GM21360 (cell line): ENCODE results near the gene SPDYC.
"Not testable (repeated sequence)": the region's sequence is repeated elsewhere in the genome, so short reads cannot be mapped to it uniquely, and the experiment has no call there.

Experiments used
- ATAC-seq: cut with Tn5 transposase; IDR thresholded peaks from one replicate; pipeline ENCODE4 v1.9.1; 2021; ENCODE audit warnings: mild to moderate bottlenecking, moderate library complexity; ENCODE audit not compliant: unreplicated experiment

The SPDYC gene

DNA sequence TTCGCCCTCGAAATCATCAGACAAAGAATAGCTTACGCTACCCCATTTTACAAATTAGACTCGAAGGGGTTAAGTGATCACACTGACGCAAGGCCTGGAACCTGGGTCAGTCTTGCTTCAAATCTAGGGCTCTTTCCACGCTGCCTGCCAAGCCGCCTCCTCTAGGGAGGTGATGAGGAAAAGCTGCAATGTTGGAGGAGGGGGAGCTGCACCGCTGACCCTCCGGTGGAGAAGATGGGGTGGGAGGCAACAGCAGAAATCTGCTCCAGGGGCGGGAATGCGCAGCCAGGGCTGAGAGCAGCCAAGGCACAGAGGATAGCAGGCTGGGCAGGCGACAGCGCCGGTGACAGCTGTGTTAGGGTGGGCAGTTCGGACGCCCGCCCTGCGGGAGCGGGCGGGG is 36.3 kb upstream of the SPDYC start:
- ATAC-seq = no peak

DNA sequence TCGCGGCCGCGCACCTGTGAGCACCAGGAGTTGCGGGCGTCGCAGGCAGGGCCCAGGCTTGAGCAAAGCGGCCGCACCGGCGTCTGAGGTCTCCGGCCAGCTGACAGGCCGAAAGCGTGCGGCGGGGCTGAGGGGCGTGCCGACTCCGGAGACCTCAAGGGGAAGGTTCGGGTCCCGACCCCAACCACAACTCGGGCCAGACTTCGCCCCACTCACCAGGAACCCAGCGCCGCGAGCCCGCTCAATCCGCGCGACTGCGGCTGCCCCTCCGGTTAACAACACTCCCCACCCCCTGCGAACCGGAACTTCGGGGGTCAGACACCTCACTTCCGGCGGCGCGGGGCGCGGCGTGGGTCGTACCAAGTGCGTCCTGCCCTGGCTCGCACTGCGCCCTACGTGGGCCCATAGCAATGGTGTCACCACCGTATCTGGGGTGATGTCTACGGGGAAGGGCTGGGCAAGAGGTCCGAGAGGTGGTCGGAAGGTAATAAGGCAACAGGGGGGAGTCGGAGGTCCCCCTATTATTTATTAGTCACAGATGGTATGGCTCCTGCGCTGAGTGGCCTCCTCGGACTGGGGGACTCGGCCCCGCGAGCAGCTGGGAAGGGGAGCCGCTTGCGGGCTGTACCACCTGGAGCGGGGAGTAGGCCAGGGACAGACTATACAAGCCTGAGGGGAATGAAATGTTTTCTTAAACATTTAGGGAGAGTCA is 35.6 kb upstream of the SPDYC start, which contains the start of gene SYVN1:
Gene SYVN1, minus strand, starts transcription at position 280 of the 712 bp plus-strand sequence. CDS start 918 bp downstream, outside the sequence.
- peak; percentile 50 for ATAC-seq

DNA sequence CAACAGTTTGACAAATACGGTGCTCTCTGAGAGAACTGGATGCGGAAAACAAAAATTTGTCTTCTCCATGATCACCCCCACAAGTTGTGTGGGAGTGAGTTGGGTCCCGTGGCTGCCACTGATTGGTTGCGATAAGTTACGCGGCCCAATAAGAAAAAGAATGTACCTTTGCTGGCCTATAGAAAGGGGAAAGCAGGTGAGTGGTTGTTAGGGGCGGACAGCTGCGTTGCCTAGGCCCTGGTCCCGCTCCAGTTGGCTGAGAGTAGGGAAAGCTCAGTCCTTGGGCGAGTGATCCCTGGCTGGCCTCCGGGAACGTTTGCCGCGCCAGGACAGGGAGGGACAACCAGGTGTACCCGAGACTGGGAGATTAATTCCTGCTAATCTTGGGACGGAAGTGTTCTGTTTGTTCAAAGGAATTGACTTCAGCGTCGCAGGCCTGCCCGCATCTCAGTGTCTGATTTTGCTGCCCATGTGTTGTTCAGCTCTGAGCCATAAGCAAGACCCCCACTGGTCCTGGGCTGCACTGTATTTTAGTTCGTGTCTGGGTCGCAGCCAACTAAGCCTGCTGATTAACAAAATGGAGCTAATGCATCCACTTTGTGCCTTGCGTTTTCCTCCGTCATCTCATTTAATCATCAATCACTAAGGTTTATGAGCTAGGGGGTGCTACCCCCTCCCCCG is 34.9 kb upstream of the SPDYC start:
- ATAC-seq = peak; percentile 57

DNA sequence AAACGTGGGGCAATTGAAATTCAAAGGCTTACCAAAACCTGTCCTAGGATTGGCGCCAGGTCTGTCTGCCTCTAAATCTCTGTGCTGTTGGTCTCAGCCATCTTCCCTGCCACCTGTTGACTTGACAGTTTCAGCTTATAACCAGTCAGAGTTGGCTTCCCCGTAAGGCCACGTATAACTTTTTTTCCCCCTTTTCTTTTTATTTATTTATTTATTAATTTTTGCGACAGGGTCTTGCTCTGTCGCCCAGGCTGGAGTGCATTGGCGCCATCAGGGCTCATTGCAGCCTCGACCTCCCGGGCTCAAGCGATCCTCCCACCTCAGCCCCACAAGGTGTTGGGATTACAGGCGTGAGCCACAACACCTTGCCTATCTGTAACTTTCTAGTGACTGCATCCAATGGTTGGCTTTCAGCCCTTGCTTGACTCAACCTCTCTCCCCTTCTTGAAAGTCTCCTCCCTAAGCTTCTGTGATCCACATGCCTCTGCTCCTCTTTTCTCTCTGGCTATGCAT is 34.3 kb upstream of the SPDYC start:
- ATAC-seq = no peak

DNA sequence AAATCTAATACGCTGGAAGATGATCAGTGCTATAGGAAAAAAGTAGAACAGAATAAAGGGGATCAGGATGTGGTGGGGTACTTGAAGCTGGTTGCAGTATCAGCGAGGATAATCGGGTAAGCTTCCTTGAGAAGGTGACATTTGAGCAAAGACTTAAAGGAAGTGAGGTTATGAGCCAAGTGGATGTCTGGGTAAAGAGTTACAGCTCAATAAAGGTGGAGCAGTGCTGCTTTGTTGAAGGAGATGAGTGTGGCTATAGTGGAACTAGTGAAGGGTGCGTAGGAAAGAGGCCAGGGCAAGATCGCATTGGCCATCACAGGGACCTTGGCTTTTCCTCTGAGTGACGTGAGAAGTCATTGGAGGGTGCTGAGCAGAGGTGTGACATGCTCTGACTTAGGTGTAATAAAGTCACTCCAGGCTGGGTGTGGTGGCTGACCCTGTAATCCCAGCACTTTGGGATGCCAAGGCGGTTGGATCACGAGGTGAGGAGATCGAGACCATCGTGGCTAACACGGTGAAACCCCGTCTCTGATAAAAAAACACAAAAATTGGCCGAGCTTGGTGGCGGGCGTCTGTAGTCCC is 33.4 kb upstream of the SPDYC start:
- no peak for ATAC-seq

DNA sequence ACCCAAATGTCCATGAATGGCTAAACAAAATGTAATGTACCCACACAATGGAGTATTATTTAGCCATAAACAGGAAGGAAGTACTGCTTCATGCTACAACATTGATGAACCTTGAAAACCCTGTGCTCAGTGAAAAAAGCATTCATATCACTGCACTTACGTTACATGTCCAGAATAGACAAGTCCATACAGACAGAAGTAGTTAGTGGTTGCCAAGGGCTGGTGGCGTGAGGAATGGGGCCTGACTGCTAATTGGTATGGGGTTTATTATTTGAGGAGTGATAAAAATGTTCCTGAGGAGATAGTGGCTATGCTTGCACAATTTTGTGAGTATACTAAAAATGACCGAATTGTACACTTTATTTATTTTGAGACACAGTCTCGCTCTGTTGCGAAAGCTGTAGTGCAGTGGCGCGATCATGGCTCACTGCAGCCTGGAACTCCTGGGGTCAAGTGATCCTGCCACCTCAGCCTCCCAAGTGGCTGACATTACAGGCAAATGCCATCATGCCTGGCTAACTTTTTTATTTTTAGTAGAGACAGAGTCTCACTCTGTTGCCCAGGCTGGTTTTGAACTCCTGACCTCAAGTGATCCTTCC is 28.0 kb upstream of the SPDYC start:
- no peak for ATAC-seq

DNA sequence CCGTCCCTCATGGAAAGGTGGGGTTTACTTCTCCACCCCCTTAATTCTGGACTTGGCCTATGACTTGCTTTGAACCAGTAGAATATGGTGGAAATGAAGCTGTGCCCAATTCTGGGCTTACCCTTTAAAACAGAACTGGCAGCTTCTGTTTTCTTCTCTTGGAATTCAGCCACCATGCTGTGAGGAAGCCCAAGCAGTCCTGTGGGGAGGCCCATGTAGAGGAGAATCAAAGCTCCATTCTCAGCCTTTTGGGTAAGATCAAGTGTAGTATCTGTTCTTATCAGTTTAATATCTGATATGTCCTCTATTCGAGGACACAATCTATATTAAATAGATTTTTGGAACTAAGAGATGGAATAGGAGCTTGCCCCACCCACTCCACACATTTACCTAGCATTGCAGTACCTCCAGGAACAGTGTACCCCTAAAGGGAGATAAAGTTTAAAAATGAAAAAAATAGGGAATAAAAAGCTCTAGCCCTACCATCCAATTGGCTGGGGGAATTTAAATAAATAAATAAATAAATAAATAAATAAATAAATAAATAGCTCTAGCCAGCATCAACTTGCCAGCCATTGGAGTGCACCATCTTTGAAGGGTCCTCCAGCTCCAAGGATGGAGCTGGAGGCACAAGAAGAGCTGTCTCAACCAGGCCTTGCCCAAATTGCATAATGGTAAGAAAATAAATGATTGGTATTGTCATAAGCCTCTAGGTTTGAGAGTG is 22.5 kb upstream of the SPDYC start:
- no peak for ATAC-seq

DNA sequence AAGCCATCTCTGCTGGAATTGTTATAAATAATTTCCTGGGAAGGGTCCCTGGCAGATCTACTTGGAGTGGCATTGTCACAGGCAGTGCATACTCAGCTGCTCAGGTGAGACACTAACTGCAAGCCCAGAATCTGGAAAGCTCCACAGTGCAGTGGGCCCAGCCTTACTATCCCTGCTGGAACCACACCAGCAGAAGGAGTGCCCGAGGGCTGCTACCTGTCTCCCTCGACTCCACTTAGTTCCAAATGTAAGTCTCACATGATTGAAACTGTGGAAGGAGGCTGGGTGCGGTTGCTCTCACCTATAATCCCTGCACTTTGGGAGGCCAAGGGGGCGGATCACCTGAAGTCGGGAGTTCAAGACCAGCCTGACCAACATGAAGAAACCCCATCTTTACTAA is 21.4 kb upstream of the SPDYC start:
- ATAC-seq = no peak

DNA sequence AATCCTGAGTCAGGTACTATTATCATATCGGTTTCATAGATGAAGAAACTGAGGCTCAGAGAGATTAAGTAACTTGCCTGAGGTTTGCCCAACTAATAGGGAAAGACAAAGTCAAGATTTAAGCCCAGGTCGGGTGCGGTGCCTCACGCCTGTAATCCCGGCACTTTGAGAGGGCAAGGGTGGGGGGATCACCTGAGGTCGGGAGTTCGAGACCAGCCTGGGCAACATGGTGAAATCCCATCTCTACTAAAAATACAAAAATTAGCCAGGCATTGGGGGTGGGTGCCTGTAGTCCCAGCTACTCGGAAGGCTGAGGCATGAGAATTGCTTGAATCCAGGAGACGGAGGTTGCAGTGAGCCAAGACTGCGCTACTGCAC is 19.9 kb upstream of the SPDYC start:
- ATAC-seq = not testable (repeated sequence)

DNA sequence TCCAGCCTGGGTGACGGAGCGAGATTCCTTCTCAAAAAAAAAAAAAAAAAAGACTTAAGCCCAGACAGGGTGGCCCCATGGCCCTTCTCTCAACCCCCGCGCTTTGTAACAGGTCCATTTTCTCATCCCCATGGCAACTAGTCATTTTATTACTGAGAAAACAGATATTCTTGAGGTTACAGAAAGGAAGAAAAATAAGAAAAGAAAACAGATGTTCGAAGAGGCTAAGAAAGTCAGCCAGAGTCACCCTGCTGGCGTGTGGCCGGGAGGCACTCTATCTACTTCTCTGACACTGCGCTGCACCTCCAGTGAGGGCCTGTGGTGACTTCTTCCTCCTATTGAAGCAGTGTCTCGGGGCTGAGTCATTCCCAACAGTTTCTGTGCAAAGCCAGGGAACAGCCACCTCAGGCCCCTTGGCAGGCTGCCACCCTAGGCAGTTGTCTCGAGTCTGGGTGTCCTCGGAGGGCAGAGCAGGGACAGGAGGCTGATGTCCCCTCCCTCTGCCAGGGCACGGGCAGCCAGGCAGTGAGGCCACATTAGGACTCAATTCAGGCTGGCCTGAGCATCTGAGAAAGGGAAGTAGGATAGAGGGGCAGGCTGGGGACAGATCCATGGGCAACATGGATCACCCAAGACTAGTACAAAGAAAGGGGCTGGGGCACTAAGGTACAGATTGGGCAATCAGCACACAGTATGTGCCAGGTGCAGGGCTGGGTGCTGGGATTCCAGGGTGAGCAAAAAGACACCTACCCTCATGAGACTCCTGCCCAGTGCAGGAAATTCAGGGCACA is 19.3 kb upstream of the SPDYC start:
- ATAC-seq = no peak

DNA sequence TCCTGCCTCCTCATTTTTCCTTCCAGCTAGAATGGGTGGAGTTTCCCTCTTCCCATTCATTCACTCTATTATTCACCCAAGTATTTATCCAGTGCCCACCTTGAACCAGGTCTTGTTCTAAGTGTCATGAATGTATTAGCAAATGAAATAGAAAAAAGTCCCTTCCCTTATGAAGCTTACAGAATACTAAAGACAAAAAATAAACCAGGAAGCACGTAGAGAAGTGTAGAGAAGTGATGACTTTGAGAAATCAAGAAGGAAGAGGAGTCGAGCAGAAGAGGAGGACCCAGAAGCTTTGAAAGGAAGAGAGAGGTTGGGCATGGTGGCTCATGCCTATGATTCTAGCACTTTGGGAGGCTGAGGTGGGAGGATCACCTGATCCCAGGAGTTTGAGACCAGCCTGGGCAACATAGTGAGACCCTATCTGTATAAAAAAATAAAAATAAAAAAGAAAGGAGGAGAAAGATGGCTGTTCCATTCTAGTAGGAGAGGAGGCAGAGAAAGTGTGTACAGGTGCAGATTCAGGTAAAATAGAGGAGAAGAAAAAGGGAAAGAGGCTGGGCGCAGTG is 18.6 kb upstream of the SPDYC start:
- no peak for ATAC-seq

DNA sequence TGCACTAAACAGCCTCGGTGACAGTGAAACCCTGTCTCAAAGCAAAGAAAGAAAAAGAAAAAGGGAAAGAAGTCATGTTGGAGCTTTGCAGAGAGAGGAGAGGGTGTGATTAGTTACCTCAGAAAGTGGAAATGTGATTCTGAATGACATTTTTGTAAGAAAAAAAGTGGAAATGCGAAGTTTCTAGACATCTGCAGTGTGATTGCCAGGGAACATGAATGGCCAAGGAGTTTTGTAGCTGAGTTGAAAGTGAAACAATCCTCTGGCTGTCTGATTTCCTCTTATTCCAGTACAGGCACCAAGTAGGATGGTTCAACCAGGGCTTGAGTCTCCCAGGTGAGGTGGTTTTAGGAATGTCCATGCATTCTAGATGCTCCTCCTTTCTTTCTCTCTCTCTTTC is 17.9 kb upstream of the SPDYC start:
- ATAC-seq = no peak

DNA sequence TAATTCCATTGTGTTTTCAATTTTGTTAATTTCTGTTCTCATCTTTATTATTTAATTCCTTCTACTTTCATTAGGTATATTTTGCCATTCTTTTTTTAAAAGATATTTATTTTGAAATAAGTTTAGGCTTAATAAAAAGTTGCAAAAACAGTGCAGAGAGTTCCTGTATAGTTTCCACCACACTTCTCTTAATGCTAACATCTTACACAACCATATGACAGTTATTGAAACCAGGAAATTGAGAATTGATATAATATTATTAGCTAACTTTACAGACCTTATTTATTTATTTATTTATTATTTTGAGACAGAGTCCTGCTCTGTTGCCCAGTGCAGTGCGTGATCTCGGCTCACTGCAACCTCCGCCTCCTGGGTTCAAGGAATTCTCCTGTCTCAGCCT is 13.8 kb upstream of the SPDYC start:
- ATAC-seq = no peak

DNA sequence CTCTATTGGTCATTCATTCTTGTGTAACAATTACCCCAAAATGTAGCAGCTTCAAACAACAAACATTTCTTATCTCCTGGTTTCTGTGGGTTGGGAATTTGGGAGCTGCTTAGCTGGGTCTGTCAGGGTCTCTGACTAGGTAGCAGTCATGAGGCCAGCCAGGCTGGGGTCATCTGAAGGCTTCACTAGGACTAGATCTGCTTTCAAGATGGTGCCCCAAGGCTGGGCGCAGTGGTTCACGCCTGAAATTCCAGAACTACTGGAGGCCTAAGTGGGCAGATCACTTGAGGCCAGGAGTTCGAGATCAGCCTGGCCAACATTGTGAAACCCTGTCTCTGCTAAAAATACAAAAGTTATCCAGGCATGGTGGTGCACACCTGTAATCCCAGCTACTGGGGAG is 13.1 kb upstream of the SPDYC start:
- ATAC-seq = no peak

DNA sequence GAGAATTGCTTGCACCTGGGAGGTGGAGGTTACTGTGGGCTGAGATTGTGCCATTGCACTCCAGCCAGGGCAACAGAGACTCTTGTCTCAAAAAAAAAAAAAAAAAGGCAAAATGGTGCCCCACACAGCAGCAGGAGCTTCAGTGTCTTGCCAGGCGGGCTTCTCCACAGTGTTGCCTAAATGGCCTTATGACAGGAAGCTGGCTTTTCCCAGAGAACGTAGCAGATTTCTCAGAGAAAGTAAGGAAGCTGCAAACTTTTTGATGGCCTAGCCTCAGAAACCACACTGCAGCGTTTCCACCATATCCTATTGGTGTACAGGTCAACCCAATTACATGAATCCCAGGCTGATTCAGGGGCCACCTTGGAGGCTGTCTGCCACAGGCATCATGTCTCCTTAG is 12.7 kb upstream of the SPDYC start:
- ATAC-seq = no peak

DNA sequence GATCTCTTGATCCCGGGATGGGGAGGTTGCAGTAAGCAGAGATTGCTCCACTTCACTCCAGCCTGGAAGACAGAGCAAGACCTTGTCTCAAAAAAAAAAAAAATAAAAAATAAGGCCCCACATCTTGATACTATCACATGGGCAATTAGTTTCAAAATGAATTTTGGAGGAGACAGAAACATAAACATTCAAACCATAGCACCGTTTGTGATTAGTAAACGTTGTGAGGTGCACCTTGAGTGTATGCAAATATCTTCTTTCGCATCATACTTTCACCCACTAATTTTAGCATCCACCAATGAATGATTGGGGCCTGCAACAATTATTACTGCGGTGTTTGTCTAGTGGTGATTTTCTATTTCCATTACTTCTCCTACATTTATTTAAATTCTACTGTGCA is 11.0 kb upstream of the SPDYC start:
- ATAC-seq = no peak

DNA sequence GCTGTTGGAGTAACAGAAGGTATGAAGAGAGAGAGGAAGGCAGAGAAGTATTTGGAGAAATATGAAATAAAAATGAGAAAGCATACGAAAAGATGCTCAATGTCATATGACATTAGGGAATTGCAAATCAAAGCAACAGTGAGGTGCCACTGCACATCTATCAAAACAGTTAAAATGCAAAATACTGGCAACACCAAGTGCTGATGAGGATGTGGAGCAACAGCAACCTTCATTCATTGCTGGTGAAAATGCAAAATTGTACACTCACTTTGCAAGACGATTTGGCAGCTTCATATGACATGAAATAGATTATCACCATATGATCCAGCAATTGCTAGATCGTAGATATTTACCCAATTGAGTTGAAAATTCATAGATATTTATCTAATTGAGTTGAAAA is 9.4 kb upstream of the SPDYC start:
- no peak for ATAC-seq

DNA sequence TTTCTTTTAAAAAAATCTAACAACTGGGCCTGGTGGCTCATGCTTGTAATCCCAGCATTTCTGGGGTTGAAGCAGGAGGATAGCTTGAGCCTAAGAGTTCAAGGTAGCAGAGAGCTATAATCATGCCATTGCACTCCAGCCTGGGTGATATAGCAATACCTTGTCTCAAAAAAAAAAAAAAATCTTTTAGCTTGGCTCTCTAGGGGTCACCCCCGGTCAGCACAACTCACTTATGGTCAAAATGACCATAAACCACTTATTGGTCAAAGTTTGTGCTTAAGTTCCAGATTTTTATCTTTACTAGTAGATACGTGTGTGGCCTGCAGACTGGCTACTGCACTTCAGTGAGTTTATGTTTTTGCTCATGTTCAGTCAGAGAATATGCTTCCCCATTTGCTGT is 6.3 kb upstream of the SPDYC start:
- no peak for ATAC-seq

DNA sequence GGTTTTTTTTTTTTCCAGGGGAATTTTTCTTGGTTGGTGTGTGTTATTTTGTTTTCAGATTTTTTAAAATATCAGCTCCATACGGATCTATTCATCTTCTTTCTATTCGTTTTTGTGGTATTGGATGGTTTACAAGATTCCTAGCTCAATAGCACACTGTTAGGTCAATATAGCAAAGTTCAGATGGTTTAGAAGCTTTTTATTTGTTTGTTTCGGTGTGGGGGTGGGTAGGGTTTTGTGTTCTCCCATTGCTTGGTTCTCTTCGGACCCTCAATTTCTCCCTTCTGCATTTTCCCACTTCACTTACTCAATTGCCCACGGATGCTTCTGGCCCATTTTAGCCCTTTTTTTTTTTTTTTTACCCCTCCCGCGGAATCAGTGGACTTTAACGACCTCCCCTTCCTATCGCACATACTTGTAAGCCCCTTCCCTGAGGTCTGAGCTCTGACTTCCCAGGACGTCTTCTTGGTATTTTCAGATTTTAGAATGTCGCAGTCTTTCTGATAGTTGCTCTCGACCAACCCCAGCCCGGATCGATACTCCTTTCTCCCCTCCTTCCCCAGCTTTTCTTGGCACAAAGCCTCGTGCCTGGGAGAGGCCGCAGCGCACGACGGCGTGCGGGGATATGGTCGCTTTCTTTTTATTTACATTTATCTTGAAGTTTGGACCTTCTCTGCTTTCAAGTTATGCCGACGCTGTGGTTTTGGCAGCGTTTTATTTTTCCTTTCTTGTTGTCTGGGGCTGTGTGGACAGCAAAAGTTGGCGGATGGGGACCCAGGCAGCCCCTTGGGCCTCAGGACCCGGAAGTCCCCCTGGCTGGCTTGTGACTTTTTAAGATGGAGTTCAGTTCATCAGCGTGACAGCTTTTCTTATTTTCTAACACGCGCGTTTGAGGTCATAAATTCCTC is 4.4 kb upstream of the SPDYC start:
- ATAC-seq = no peak
